H1 (cell line): ENCODE data around the gene COA3. TPM values are rescaled to one million over a fixed set of nuclear protein-coding genes. Genes with fewer than 3 reads are reported as not detected.

Experiments
- CTCF ChIA-PET: fragments of 300-600 bp; sonication (Branson Sonifier 250); formaldehyde crosslinking; loops from one replicate; lab custom pipeline; 2021; ENCODE audit not compliant: partially characterized antibody; lab: Charles Lee
- POLR2A ChIA-PET: fragments of 300-600 bp; sonication (Branson Sonifier 250); formaldehyde crosslinking; loops from one replicate; lab custom pipeline; 2021; ENCODE audit warnings: inconsistent platforms; ENCODE audit not compliant: partially characterized antibody; lab: Charles Lee
- DNase-seq, 2 experiments: peaks; one replicate each; pipeline versions ENCODE4 v3.0.0 to v3.0.0-alpha.2; 2010 to 2022; ENCODE audit warnings: low spot score in 2 of 2, low read depth in 1 of 2, mixed read lengths in 1 of 2
- FAIRE-seq: peaks from 2 replicates; lab custom pipeline; 2011; peaks lifted over from hg19 to GRCh38; lab: Jason Lieb, UNC
- H2AFZ ChIP-seq: 2 replicates; pipeline ENCODE4 v1.8.1; 2012; ENCODE audit warnings: low read length, inconsistent platforms
- H2AK5ac ChIP-seq: 2 replicates; pipeline ENCODE4 v1.6.1; 2013; ENCODE audit warnings: low read depth, low read length
- H2BK120ac ChIP-seq: replicated peaks from 2 replicates; pipeline ENCODE3; 2013; ENCODE audit warnings: low read depth, low read length, inconsistent platforms
- H2BK12ac ChIP-seq: 2 replicates; pipeline ENCODE4 v1.6.1; 2013; ENCODE audit warnings: low read depth, low read length
- H2BK15ac ChIP-seq: 2 replicates; pipeline ENCODE4 v1.6.1; 2013; ENCODE audit warnings: low read length
- H2BK20ac ChIP-seq: 2 replicates; pipeline ENCODE4 v1.6.1; 2013; ENCODE audit warnings: low read length
- H2BK5ac ChIP-seq: 2 replicates; pipeline ENCODE4 v1.6.1; 2013; ENCODE audit warnings: low read depth, low read length
- H3K14ac ChIP-seq: 2 replicates; pipeline ENCODE4 v1.6.1; 2013; ENCODE audit warnings: inconsistent platforms; ENCODE audit not compliant: insufficient read length
- H3K18ac ChIP-seq: 2 replicates; pipeline ENCODE4 v1.6.1; 2013; ENCODE audit warnings: low read length; ENCODE audit errors: extremely low read depth
- H3K23ac ChIP-seq: 2 replicates; pipeline ENCODE4 v1.6.1; 2013; ENCODE audit warnings: inconsistent platforms; ENCODE audit not compliant: insufficient read length
- H3K23me2 ChIP-seq: 2 replicates; pipeline ENCODE4 v1.6.1; 2013; ENCODE audit warnings: low read depth, low read length
- H3K27ac ChIP-seq: 2 replicates; pipeline ENCODE4 v1.6.1; 2011; ENCODE audit warnings: low read depth, low read length, inconsistent platforms
- H3K27me3 ChIP-seq, 4 experiments: replicated peaks in 1 of 4; 1 replicate in 1 of 4; 2 replicates in 3 of 4; pipeline versions ENCODE4 v1.6.1 to v1.8.1; 2011 to 2013; ENCODE audit warnings: low read length in 3 of 4, mild to moderate bottlenecking in 3 of 4, inconsistent platforms in 2 of 4, mixed read lengths in 2 of 4, moderate library complexity in 1 of 4; ENCODE audit not compliant: control insufficient read depth in 3 of 4, insufficient read depth in 3 of 4; ENCODE audit errors: extremely low read depth in 1 of 4
- H3K36me3 ChIP-seq, 4 experiments: 2 replicates each; pipeline versions ENCODE4 v1.6.1 to v1.8.1; 2011 to 2013; ENCODE audit warnings: mild to moderate bottlenecking in 4 of 4, low read length in 3 of 4, moderate library complexity in 2 of 4, control low read depth in 1 of 4, inconsistent platforms in 1 of 4; ENCODE audit not compliant: insufficient read depth in 4 of 4, control insufficient read depth in 2 of 4
- H3K4ac ChIP-seq: replicated peaks from 2 replicates; pipeline ENCODE3; 2013; ENCODE audit warnings: low read length, low read depth, mixed read lengths, inconsistent platforms; ENCODE audit not compliant: insufficient read length
- H3K4me1 ChIP-seq, 4 experiments: replicated peaks in 1 of 4; 1 replicate in 1 of 4; 2 replicates in 3 of 4; pipeline versions ENCODE4 v1.6.1 to v1.8.1; 2011 to 2013; ENCODE audit warnings: low read length in 3 of 4, inconsistent platforms in 2 of 4, mixed read lengths in 1 of 4; ENCODE audit not compliant: insufficient read depth in 4 of 4, control insufficient read depth in 3 of 4
- H3K4me2 ChIP-seq, 2 experiments: 2 replicates each; pipeline versions ENCODE4 v1.6.1 to v1.8.1; 2011 to 2013; ENCODE audit warnings: low read depth in 2 of 2, low read length in 2 of 2, control low read depth in 1 of 2, inconsistent platforms in 1 of 2, mild to moderate bottlenecking in 1 of 2; ENCODE audit not compliant: insufficient read depth in 1 of 2
- H3K4me3 ChIP-seq, 4 experiments: fragments of 200-600, 300-600 bp in 1 of 4; sonication (generic), shearing (Covaris generic), sonication (Bioruptor Twin) in 1 of 4; 2 replicates each; pipeline versions ENCODE4 v1.5.1 to v1.8.1; 2011 to 2016; ENCODE audit warnings: low read length in 4 of 4, low read depth in 3 of 4, control low read depth in 2 of 4, inconsistent platforms in 2 of 4, mild to moderate bottlenecking in 2 of 4, mixed read lengths in 1 of 4, moderate library complexity in 1 of 4; ENCODE audit not compliant: insufficient read depth in 2 of 4; ENCODE audit errors: extremely low read depth in 1 of 4
- H3K56ac ChIP-seq: replicated peaks from 2 replicates; pipeline ENCODE3; 2013; ENCODE audit warnings: low read depth, mild to moderate bottlenecking, mixed read lengths, low read length, inconsistent platforms; ENCODE audit not compliant: insufficient read length
- H3K79me1 ChIP-seq: 2 replicates; pipeline ENCODE4 v1.6.1; 2013; ENCODE audit warnings: low read depth, low read length, control low read depth
- H3K79me2 ChIP-seq, 2 experiments: 2 replicates each; pipeline versions ENCODE4 v1.6.1 to v1.8.1; 2012 to 2013; ENCODE audit warnings: low read length in 2 of 2, mild to moderate bottlenecking in 2 of 2, inconsistent platforms in 1 of 2; ENCODE audit not compliant: insufficient read depth in 2 of 2, control insufficient read depth in 1 of 2
- H3K9ac ChIP-seq, 4 experiments: replicated peaks in 1 of 4; 1 replicate in 1 of 4; 2 replicates in 3 of 4; pipeline versions ENCODE4 v1.6.1 to v1.8.1; 2011 to 2013; ENCODE audit warnings: low read depth in 3 of 4, low read length in 3 of 4, control low read depth in 2 of 4, mild to moderate bottlenecking in 2 of 4, moderate library complexity in 2 of 4, inconsistent platforms in 1 of 4; ENCODE audit errors: extremely low read depth in 1 of 4
- H3K9me3 ChIP-seq, 2 experiments: 2 replicates each; pipeline versions ENCODE4 v1.6.1 to v1.8.1; 2012 to 2013; ENCODE audit warnings: mild to moderate bottlenecking in 2 of 2, moderate library complexity in 2 of 2, control low read depth in 1 of 2, inconsistent platforms in 1 of 2, low read depth in 1 of 2, low read length in 1 of 2, mixed read lengths in 1 of 2; ENCODE audit not compliant: insufficient read depth in 2 of 2
- H4K20me1 ChIP-seq, 2 experiments: replicated peaks in 1 of 2; 2 replicates each; pipeline versions ENCODE3 to v1.8.1; 2011 to 2013; ENCODE audit warnings: inconsistent platforms in 2 of 2, low read length in 2 of 2, mild to moderate bottlenecking in 1 of 2; ENCODE audit not compliant: insufficient read depth in 2 of 2, control insufficient read depth in 1 of 2
- H4K5ac ChIP-seq: 2 replicates; pipeline ENCODE4 v1.6.1; 2013; ENCODE audit warnings: low read length, low read depth, mixed read lengths, inconsistent platforms; ENCODE audit not compliant: insufficient read length
- H4K8ac ChIP-seq: 2 replicates; pipeline ENCODE4 v1.8.0; 2013; ENCODE audit warnings: mild to moderate bottlenecking, moderate library complexity, low read length, inconsistent platforms; ENCODE audit not compliant: insufficient read depth; ENCODE audit errors: extremely low read depth
- H4K91ac ChIP-seq: replicated peaks from 2 replicates; pipeline ENCODE3; 2013; ENCODE audit warnings: low read length, mixed read lengths, inconsistent platforms; ENCODE audit not compliant: insufficient read length
- ZNF274 ChIP-seq: IDR thresholded peaks from 2 replicates; pipeline ENCODE4 v1.7.0; 2012; ENCODE audit warnings: low read length, borderline replicate concordance; ENCODE audit errors: extremely low read depth
- polyA plus RNA-seq, 7 experiments: library from polyadenylated mRNA; depleted of rRNA in 3 of 7; stranded (reverse) in 5 of 7; unstranded in 2 of 7; fragments of >200 nt in 5 of 7; fragments of 200-250 nt in 2 of 7; gene quantifications; 1 replicate in 5 of 7; 2 replicates in 1 of 7; 4 replicates in 1 of 7; pipeline versions ENCODE4 v1.2.1 to v1.2.3, GENCODE V29; 2011 to 2013; ENCODE audit warnings: missing spikeins in 2 of 7, mixed read lengths in 2 of 7
- total RNA-seq: library from RNA; stranded (reverse); fragmentation: NEBNext Ultra II Directional; extraction: Animal tissue kit (Norgen Biotek cat#: 25700); gene quantifications from 2 replicates; pipeline ENCODE4 v1.2.1, GENCODE V29; 2021

Gene COA3
- total and polyA plus RNA-seq, 2 of the 8 experiments (the other 6 are each of a cell fraction or from before 2014, with no cell fraction given): 68.4 to 143 TPM

DNA sequence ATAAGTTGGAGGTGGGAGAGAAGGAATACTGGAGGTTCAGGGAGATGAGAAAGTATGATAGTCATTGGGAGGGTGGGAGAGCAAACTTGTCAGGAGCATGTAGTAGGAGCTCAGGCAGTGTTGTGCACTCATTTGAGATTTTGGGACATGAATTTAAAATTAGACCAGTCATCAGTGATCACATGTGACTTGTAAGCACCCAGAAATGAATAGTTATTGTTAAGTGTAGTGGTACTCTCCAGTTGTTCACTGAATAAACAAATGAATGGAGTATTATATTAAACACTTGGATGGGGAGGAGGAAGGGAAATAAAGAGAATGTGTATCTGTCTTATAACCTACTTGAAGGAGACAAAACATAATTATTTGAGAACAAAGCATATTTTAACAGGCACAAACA lies 32.5 kb upstream of the COA3 start:
- Histone ChIP-seq H3K4me2 (no peak overlapping the region), H2BK12ac (no peak overlapping the region), H3K18ac (no peak overlapping the region), H3K23ac (no peak overlapping the region), H2AFZ (no peak overlapping the region), H4K5ac (no peak overlapping the region), H3K4ac (no peak overlapping the region), H3K4me1 (peaks cover 0 to 2% (median 0%) of the 10 kb centered on the region in 4 experiments; a peak in 2 of 7 replicates), H3K9ac (no peak overlapping the region), H4K20me1 (no peaks in the 10 kb centered on the region), H3K27ac (no peak overlapping the region), H3K56ac (no peak overlapping the region), H3K79me2 (peaks cover 3 to 22% of the 10 kb centered on the region in 2 experiments), H3K36me3 (peaks cover 0 to 14% (median 5%) of the 10 kb centered on the region in 4 experiments; a peak in 3 of 8 replicates), H2BK120ac (no peak overlapping the region), H3K27me3 (no peaks in the 10 kb centered on the region), H3K4me3 (no peak overlapping the region), H3K79me1 (peaks cover 2% of the 10 kb centered on the region; the same call in 1 of the 2 replicates), H2BK5ac (no peak overlapping the region), H4K91ac (no peak overlapping the region), H3K14ac (no peak overlapping the region), H2BK15ac (no peak overlapping the region), H4K8ac (no peak overlapping the region), H3K23me2 (peaks cover 9% of the 10 kb centered on the region), H2AK5ac (no peak overlapping the region), H3K9me3 (no peaks in the 10 kb centered on the region), H2BK20ac (no peak overlapping the region)
- ChIA-PET POLR2A (interaction anchor here (1.6 to 8.9 kb wide), 4 partner anchors 8 to 167 kb away, joined by 3 to 69 read pairs (median 5); partner anchors contain the start of gene BECN1), CTCF (interaction anchor here (4.2 kb wide), 1 partner anchor 10 kb away, joined by 45 read pairs; the partner anchor contains the start of gene BECN1)
- no peak for DNase-seq
- no peak for TF ChIP-seq ZNF274
- no peak for FAIRE-seq
